GM19193 (cell line): ENCODE data around the gene FERMT1.

Experiments used
- POLR2A ChIP-seq: IDR thresholded peaks from 4 replicates; pipeline ENCODE4 v1.6.1; 2011; ENCODE audit not compliant: insufficient read depth, insufficient read length; ENCODE audit errors: extremely low read depth

The FERMT1 gene

DNA sequence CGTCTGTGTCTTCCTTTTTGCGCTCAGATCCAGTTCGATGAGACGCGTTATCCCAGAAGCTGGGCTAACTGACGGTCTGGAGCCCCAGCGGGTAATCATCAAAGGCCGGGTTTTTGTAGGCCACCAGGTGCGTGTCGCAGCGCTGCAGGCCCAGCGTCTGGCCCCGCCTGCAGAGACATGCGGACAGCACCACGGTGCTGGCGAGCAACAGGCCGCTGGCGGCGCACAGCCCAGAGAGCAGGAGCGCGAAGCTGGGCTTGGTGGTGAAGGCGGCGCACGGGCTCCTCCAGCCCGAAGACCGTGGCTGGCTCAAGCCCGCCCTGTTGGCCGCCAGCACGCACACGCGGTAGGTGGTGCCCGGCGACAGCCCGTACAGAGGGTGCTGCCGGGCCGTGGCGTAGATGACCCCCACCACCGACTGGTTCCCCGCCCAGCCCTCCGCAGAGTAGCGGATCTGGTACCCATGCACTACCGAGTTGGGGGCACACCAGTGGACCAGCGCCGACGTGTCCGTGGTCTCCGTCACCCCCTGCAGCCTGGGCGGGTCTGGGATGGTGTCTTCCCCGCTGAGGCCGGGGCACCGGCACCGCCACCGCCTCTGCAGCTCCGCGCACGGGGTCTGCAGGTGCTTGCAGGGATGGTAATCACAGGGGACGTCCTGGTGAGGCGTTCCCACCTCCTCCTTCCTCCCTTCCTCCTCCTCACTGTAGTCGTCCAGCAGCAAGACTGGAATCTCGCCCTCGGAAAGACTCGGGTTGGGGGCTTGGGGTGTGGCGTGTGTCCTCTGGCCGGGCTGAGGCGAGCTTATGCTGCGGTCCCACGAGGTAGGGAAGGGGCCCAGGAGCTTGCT lies 81.6 kb downstream of the FERMT1 start:
- TF ChIP-seq POLR2A, result no peak

GRCh38 chr20:6040540-6040939 lies 82.3 kb downstream of the FERMT1 start:
- no peak for TF ChIP-seq POLR2A

DNA sequence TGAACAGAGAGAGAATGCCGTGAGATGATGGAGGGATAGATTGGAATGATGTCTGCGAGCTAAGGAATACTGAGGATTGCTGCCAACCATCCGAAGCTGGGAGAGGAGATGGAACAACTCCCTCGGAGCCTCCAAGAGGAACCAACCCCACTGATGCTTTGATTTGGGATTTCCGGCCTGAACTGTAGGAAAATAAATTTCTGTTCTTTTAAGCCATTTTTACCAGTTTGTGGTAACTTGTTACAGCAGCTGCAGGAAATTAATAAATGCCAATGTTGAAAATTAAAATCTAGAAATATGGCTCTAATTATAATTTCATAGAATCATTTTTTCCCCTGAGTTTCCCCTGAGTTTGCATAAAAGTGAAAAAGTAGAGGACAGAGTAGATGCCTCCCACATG lies 83.1 kb downstream of the FERMT1 start:
- TF ChIP-seq POLR2A, result no peak

- TF ChIP-seq POLR2A, result no peak
Observed at GRCh38 chr20:6038256-6038655, 84.6 kb downstream of the FERMT1 start.

GRCh38 chr20:6037082-6037481 lies 85.7 kb downstream of the FERMT1 start:
- TF ChIP-seq POLR2A, result no peak

DNA sequence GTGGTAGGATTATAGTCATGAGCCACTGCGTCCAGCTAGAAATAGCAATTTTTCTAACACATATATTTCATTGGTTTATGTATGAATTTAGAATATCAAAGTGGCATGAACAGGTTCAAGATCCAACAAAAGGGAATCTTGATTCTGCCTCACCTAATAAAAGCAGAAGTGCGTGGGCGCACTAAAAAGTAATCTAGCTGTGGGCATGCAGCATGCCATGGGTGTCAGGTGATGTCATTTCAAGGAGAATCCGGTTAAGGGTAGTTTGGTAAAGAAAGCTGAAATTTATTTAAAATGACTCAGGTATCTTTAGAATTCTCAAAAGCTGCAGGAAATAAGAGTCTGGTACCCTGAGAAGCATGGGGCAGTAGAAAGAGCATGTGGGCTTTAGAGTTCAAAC lies 86.6 kb downstream of the FERMT1 start:
- no peak for TF ChIP-seq POLR2A

- no peak for TF ChIP-seq POLR2A
Observed at GRCh38 chr20:6034134-6034969, 88.5 kb downstream of the FERMT1 start.

GRCh38 chr20:6030453-6031080 lies 92.3 kb downstream of the FERMT1 start:
- TF ChIP-seq POLR2A, result no peak

DNA sequence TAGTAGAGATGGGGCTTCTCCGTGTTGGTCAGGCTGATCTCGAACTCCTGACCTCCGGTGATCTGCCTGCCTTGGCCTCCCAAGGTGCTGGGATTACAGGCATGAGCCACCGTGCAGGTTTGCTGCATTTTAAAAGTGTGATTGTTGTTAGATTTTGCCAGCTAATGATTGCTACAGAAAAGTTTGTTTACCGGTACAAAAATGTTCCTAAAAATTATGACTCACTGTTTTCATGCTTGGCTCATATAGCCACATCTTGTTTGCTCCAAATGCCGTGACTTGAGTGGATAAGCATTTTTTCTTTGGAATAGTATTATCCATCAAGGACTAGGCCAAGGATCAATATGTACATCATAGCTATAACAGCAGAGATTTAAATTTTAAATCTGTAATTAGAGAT lies 93.3 kb downstream of the FERMT1 start:
- no peak for TF ChIP-seq POLR2A

DNA sequence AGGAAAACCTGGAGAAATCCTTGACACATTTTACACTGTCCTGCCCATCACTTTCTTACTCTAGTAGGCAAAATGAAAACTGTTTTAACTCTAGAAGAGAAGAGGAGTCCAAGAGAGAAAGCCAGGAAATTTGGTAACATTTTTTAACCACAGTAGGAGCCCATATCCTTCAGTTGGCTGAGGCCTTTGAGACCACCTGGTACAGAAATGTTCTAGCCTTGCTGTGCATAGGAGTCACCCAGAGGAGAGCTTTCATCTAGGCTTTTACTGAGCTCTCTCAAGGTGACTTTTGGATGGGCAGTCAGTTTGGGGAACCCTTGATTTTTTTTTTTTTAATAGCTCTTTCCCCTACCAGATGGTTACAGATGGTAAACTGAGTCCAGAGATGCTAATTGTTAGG lies 94.0 kb downstream of the FERMT1 start:
- no peak for TF ChIP-seq POLR2A

DNA sequence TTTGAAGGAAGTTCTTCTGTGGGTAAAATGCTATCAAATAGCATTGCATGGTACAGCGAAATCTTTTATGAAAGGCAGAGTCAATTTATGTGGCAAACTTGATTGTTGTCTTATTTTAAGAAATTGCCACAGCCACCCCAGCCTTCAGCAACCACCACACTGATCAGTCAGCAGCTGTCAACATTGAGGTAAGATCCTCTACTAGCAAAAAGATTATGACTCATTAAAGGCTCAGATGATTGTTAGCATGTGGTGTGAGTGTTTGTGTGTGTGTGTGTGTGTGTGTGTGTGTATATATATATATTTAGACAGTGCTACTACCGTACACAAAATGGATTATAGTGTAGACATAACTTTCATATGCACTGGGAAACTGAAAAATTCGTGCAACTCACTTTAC lies 96.8 kb downstream of the FERMT1 start:
- no peak for TF ChIP-seq POLR2A
